GF-D8 (cell line): ENCODE data around the gene CFI.

Experiments
- DNase-seq: peaks from one replicate; lab custom pipeline; 2025; lab: John Stamatoyannopoulos, UW

The CFI gene

DNA sequence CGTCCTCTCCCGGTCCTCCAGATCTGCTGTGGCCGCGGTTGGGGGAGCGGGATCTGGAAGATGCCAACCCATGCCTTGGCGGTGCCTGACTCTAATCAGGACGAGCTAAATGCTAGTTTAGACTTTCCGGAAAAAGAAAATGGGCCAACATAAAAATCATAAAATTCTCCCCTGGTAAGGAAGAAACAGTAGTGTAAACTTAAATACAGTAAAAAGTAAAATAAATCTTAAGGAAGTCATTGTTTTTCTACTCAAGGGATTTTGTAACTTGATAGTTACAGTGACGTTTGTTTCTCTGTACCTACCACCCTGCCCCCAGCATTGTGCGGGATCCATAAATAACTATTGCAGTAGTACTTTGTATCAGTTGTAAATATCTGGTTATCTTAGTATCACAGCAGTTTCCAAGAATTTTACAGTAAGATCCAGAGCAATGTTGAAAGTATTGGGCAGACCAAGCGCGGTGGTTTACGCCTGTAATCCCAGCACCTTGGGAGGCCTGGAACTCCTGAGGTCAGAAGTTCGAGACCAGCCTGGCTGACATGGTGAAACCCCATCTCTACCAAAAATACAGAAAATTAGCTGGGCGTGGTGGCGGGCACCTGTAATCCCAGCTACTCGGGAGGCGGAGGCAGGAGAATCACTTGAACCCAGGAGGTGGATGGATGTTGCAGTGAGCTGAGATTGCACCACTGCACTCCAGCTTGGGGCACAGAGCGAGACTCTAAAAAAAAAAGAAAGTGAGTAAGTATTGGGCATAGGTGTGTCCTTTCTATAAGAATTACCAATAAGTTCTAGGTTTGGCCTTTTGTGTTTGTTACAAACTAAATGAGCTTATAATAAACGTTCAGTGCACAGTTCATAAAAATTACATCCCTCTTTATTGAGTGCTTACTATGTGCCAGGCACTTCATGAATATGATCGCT, 70.9 kb downstream of the CFI start:
- DNase-seq: no peak

DNA sequence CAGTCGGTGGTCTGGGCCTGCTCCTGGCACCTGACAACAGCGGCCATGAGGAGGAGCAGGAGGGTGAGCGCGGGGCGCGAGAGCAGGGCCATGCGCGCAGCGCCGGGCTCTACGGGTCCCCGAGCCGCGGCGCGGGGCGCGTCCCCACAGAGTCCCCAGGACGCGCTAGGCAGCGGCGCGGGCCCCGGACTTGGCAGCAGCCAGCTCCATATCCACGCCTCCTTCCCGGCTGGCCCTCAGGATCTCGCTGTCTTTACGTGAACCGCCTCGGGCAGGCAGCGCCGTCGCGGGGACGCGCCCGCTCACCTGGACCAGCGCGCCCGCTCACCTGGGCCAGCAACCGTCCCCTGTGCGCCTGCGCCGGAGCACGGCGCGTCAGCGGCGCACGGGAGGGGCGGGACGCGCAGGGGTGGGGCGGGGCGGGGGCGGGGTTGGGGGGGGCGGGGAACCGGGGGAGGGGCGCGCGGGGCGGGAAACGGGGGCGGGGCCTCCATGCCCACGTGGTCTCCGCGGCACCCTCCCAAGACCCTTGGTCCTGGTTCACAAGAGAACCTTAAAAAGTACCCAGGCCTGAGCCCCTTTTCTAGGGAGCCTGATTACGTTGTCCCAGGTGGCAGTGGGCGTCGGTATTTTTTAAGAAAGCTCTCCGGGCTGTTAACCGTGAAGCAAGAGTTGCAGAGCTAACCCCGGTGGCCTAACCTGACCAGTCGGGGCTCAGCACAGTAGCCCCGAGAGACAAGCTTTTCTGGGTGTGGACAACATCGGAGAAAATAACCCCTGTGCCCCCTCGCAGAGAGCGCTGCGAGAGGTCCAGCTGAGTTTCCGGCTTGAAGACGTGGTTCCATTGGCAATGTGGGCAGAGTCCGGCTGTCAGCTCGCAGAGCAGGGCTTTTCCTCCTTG, 71.8 kb downstream of the CFI start, which contains the start of gene PLA2G12A:
Gene PLA2G12A (minus strand): TSS at position 353 of the 901 bp plus-strand sequence. CDS start 261 bp downstream, at position 92.
- no peak for DNase-seq

DNA sequence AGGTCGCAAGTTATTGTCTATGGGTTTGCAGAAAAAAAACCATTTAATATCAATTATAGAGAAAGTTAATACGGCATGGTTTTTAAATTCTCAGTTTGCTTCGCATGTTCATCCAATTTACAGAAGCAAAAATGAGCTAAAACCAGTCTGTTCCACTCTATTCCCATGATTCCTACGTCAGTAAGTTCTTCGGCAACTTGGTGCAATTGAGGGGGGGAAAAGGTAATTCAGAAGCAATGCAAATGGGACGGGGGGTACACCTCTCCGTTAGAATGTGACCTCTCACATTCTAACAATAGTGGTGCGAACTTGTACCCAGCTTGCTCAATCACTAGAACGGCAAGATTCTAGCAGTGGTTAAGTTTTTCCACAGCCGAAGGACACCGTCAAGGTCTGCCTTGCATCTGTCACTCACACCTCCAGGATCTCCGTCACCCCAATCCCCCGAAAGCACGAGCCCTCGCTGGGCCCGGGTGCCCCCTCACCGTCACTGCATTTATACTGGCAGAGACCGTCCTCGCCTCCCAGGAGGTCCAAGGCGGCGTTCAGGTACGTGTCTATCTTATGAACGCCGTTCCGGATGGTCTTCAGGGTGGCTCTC, 72.6 kb downstream of the CFI start:
- DNase-seq: no peak

DNA sequence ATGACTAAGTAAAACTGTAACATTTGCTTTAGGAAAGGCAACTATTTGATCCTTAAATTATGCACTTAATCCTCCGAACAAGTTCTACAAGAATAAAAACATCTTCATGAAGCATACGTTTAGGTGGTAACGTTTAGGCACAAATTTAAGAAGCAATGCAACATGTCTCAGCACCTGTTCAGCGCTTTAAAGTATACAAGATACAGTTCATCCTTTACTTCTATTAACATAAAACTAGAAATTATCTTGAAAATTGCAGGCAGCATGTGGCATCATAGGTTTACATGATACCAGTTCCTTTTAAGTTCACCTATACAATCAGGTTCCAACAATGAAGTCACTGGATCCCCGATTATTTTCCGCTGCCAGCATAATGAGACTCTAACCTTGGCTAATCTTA, 73.4 kb downstream of the CFI start:
- no peak for DNase-seq

DNA sequence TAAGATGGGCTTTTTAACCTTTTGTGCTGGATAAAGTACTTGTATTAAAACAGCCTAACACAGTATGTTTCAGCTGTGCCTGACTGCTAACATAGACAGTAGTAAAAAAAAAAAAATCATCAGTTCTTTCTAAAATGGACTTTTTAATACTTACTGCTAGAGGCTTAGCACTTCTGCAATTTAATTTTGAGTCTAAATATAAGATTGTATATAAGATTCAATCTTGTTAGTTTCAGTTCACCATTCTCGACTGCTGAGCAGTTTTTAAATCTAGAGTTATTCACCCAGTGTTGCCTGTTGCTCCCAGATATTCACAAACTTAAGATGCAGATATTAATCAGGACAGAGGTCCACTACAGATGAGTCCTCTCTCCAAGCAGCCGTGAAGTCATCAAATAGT, 78.7 kb downstream of the CFI start:
- DNase-seq: no peak

DNA sequence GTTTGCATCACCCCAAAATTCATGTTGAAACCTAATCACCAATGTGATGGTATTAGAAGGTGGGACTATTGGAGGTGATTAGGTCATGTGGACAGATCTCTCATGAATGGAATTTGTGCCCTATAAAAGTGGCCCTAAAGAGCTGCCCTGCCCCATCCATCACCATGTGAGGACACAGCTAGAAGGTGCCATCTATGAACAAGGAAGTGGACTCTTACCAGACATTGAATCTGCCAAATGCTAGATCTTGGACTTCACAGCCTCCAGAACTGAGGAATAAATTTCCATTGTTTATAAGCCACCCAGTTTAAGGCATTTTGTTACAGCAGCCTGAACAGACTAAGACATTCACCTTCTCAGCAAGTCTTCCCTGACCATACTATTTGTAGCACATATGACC, 79.4 kb downstream of the CFI start:
- no peak for DNase-seq

DNA sequence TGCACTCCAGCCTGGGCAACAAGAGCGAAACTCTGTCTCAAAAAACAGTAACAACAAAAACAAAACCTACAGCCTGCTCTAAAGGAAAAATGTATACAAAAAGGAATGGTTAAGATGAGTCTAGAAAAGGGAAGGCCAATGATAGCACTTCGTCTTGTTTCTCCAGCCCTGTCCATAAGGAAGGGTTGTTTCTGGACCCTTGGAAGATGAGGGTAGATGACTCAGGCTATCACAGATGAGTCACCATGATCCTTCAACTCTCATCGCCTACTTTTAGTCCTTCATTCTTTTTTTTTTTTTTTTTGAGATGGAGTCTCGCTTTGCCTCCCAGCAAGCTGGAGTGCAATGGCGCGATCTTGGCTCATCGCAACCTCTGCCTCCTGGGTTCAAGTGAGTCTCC, 80.8 kb downstream of the CFI start:
- DNase-seq: no peak

DNA sequence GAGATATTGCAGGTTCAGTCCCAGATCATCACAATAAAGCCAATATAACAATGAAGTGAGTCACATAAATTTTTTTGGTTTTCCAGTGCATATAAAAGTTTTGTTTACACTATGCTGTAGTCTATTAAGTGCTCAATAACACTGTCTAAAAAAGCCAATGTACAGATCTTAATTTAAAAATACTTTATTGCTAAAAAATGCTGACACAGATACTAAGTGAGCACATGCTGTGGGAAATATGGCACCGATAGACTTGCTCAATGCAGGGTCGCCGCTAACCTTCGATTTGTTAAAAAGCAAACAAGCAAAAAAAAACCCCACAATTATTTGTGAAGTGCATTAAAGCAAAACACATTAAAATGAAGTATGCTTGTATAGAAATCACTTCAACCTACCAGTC, 82.2 kb downstream of the CFI start:
- no peak for DNase-seq

DNA sequence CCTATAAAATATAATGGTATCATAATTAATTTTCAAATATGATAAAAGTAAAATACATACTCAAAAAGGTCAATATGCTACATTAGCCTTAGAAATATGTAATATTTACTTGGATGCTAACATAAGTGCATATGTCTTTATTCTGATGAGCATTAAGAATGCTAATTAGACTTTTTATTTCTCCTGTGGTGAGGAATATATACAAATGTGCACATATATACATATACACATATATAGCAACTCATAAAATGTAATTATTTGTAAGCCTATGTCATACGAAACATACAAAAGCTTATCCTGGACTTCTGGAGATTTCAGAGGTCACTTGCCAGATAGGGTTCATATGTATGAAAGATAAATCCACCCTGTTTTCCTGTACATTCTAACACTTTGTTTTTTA, 83.0 kb downstream of the CFI start:
- no peak for DNase-seq

DNA sequence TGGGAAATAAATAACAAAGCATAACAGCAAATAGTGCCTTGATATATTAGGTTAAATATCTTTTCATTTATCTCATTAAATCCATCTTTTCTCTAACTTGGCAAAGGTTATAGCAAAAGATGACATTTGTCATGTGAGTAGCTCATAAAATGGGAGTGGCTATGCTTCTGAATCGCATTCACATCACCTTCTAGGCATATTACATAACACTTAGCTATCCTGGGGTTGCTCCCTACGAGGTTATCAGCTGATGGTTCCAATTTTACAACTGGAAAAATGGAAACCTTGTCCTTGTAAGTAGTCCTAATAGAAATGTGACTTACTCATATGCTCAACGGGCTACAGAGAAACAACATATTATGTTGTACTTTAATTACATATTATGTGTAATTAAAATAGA, 88.3 kb downstream of the CFI start:
- DNase-seq: no peak

DNA sequence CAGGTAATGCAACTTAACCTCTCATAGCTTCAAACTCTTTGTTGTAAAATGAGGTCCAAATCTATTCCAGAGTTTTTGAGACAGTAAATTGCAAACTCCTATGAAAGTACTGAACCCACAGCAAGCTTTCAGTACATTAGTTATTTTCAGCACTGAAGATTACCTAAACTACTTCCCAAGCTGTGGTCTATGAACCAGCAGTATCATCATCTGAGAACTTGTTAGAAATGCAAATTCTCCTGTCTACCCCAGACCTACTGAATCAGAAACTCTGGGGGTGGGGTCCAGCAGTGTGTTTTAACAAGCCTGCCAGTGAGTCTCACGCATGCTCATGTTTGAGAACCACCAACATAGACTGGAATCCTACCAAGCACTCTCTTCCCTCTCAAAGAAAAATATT, 92.8 kb downstream of the CFI start:
- no peak for DNase-seq

DNA sequence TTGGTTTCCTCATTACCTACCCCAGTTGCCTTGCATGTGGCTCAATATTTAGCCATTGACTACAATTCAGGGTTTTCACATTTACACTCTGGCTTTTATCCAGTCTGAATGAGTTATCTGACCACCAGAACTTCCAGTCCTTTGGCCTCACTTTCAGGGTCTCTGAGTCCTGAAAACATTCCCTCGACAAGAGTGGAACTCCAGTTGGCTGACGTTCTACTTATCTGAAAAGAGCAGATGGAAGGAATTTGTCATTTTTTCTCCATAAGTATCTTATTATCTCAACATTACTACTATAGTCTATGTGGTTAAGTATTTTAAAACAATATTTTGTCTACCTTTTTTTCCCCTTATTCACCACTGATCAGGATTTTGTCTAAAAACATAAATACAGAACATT, 93.4 kb downstream of the CFI start:
- no peak for DNase-seq

DNA sequence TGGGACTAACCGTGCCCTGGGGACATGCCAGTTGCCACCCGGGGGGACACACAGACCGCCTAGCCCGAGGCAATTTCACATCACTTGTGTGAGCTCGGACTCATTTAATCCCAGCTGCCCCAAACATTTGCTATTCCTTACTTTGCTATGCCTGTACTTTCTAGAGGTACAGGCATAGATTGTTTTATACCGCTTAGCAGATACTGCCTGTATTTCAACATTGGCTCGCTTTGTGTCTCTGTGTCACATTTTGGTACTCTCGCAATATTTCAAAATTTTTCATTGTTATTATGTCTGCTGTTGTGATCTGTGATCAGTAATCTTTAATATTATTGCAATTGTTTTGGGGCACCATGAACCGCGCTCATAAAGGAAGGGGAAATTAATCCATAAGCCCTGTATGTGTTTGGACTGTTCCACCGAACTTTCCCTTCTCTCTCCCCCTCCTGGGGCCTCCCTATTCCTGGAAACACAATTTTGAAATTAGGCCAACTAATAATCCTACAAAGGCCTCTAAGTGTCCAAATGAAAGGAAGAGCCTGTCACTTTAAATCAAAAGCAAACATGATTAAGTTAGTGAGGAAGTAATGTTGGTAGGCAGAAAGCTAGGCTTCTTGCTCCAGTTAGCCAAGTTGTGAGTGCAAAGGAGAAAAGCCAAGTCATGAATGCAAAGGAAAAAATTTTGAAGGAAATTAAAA, 98.0 kb downstream of the CFI start:
- DNase-seq: peak; percentile 53

DNA sequence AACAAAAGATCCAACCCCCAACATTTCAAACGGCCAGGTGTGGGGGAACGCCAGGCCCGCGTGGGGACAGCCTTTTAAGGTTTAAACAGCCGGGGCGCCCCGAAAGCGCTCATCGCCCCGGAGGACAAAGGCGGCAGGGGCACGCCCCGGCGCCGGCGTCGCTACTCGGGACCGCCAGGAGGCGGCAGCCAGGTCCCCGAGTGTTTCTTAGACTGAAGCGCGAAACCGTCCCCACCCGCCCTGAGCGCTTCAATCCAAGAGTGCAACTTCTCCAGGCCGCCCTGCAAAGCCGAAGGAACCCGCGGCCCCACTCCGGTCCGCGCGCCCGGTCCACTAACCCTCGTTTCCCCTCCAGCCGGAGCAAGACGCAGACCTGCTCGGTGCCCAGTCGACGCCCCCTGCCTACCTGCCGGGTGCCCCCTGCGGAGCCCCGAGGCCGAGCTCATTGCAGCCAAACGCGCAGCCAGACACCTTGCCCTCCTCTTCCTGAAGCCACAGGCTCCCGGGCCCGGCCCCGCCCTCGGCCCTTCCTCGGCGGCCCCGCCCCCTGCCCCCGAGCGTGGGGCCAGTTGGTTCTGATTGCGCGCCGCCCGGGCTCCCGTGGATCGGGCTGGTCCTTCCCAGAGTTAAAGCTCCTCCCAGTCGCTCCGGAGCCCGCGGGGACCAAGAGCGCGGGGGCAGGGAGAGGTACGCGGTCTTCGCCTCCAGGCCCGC, 98.7 kb downstream of the CFI start, which contains the start of gene CASP6:
Gene CASP6 (minus strand): TSS at position 496 of the 714 bp plus-strand sequence. CDS start 50 bp downstream, at position 446.
- DNase-seq: peak; percentile 53

DNA sequence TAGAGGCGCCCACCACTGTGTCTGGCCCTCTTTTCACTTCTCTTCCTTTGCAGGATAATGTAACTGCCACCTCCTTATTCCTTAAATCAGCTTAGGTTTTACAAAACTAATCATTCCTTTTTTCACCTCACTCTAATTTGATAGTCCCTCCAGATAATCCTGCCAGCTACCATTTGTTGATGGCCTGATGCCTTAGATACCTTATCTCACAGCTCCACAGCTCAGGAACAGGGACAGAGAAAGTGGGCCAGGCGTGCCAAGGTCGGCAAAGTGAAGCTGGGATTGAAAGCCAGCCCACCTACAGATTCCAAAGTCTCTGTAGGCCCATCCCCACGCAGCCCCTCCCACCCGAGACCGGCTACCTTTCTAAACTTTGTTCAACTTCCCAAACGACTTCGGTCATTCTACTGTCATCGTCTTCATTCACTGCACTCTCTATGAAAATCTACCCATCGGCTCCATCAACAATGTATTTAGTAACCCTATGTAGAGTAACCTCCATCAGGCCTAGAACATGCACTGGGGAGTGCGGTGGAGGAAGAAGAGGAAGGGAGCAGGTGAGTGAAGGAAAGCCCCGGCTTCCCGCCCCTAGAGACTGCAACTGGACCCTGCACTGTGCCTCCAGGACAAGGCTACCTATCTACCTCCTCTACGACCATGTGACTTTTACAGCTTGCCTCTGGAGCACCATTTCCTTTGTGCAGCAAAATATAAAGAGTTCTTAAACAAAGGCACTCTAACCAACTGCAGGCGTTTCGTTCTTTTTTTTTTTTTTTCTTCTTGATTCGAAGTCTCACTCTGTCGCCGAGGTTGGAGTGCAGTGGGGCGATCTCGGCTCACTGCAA, 100.0 kb downstream of the CFI start:
- no peak for DNase-seq

DNA sequence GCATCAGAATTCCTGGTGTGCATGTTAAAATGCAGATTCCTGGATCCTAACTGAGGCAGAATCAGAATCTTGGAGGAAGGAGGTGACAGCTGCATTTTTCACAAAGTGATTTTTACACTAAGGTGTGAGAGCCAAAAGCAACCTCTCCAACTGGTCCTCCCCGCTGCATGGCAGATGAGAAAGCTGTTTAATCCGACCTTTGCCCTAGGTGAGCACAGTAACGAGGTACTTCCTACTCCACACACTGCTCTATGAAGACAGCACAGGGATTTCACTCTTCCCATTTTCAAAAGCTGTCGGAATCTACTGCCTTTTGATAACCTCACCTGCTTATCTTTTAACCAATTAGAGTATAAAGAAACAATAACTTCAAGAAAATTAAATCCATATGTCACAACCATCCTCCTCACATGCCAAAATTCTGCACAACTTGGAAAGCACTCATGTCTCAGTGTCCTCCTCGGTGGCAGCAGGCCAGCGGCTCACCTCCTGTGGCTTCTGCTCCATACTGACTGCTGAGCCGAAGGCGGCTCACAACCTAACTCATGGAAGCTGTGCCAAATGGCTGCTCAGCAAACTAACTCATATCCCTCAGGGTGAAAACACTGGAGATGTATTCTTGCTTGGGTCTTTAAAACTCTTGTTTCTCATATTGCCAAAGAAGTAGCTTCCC, 102.1 kb downstream of the CFI start:
- no peak for DNase-seq

DNA sequence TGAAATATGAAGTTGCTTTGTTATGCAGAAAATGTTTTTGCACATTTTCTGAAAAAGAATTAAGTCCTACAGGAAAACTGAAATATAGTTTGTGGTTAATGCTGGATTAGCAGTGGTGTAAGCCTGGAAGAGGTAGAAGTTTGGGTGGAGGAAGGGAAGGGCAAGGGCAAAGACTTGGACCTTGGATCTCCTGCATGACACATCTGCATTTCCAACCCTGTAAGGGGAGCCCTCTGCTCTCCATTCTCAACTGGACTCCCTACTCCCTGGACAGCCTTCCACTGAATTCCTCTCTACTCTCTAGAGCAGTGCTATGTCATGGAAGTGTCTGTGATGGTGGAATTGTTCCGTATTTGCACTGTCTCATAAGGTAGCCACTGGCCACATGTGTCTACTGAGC, 103.1 kb downstream of the CFI start:
- no peak for DNase-seq

DNA sequence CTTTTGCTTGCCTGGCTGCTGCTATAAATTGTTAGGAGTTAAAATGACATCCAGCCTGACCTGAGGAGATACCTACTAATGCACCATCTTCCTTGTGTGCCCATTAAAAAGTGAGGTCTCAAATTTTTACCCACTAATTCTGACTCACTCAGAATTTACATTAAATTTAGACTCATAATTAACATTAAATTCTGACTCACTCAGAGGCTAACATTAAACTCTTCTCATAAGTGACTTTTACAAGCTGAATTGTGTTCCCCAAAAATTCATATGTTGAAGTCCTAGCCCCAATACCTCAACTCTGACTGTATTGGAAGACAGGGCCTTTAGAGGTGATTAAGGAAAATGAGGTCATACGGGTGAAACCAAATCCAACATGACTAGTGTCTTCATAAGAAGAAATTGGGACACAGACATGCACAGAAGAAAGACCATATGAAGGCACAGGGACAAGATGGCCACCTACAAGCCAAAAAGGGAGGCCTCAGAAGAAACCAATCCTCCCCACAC, 110.3 kb downstream of the CFI start:
- DNase-seq: no peak
